Uterus (tissue), 2 donors: ENCODE results near the gene PLXND1.

Experiments
- POLR2A ChIP-seq, 2 donors: fragments of 450-650 bp; IDR thresholded peaks; one replicate each; pipeline ENCODE4 v1.6.1; 2016; ENCODE audit warnings: antibody characterized with exemption in 2 of 2, mild to moderate bottlenecking in 1 of 2, moderate library complexity in 1 of 2
- TF ChIP-seq, protein P1 (sequence below), 4 experiments: fragments of 200-600 bp in 2 of 4; fragments of 450-650 bp in 2 of 4; sonication (generic) in 2 of 4; IDR thresholded peaks; one replicate each; pipeline ENCODE4 v1.5.1; 2016 to 2019; ENCODE audit warnings: antibody characterized with exemption in 4 of 4, mild to moderate bottlenecking in 2 of 4, moderate library complexity in 1 of 4

DNA sequence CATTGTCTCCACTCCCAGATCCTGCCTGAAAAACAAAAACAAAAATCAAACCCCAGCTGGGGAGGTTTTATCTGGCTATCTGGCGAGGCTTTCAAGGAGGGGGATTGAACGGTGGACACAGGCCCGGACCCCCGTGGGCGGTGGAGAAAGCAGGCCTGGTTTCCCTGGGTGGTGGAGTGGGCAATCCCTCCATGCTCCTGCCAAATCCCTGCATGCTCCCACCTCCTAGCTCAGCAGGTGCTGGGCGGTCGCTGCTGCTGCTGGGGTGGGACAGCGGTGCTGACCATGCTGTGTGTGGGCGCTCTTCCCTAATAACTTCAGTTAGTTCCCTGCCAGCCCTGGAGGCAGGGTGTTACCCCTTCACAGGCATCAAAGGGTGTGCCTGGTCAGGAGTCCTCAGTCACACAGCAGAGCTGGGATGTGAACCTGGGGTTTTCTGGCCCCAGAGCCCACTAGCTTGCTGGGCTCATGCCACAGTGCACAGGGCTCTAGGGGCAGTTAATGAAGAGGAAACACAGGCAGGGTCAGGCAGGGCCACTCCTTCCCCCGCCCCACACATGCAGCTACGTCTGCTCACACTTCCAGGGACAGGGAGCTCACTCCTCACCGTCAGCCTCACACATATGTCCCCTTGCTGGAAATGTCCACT is 15.9 kb upstream of the PLXND1 start:
- no peak for TF ChIP-seq POLR2A (IDR thresholded peaks at IDR 0.05)
- TF ChIP-seq, protein P1, sequence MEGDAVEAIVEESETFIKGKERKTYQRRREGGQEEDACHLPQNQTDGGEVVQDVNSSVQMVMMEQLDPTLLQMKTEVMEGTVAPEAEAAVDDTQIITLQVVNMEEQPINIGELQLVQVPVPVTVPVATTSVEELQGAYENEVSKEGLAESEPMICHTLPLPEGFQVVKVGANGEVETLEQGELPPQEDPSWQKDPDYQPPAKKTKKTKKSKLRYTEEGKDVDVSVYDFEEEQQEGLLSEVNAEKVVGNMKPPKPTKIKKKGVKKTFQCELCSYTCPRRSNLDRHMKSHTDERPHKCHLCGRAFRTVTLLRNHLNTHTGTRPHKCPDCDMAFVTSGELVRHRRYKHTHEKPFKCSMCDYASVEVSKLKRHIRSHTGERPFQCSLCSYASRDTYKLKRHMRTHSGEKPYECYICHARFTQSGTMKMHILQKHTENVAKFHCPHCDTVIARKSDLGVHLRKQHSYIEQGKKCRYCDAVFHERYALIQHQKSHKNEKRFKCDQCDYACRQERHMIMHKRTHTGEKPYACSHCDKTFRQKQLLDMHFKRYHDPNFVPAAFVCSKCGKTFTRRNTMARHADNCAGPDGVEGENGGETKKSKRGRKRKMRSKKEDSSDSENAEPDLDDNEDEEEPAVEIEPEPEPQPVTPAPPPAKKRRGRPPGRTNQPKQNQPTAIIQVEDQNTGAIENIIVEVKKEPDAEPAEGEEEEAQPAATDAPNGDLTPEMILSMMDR (IDR thresholded peaks at IDR 0.05), result no peak
